RWPE2 (cell line): Measurements from ENCODE around the gene SLC1A2.

ENCODE experiments used
- ATAC-seq: fragments of 200-7000 bp; cut with Tn5 transposase; 3 replicates; pipeline ENCODE4 v1.9.1; 2021; ENCODE audit warnings: low read depth
- DNase-seq: peaks from one replicate; pipeline ENCODE4 v3.0.0-alpha.2; 2020; ENCODE audit warnings: low spot score
- H3K27ac ChIP-seq: fragments of 450-650 bp; 2 replicates; pipeline ENCODE4 v1.5.1; 2017; ENCODE audit warnings: mild to moderate bottlenecking; ENCODE audit not compliant: poor library complexity, severe bottlenecking
- H3K27me3 ChIP-seq: fragments of 250-450 bp; sonication (Bioruptor Pico); 2 replicates; pipeline ENCODE4 v1.5.1; 2021; ENCODE audit warnings: mild to moderate bottlenecking, moderate library complexity; ENCODE audit not compliant: insufficient read depth, poor library complexity, severe bottlenecking
- H3K36me3 ChIP-seq: fragments of 250-450 bp; sonication (Bioruptor Pico); 2 replicates; pipeline ENCODE4 v1.5.1; 2020; ENCODE audit warnings: low read depth, mild to moderate bottlenecking, moderate library complexity
- H3K4me1 ChIP-seq: fragments of 250-450 bp; sonication (Bioruptor Pico); 2 replicates; pipeline ENCODE4 v1.5.1; 2021; ENCODE audit warnings: mild to moderate bottlenecking, moderate library complexity; ENCODE audit not compliant: insufficient read depth, poor library complexity, severe bottlenecking
- H3K4me3 ChIP-seq: fragments of 250-450 bp; sonication (Bioruptor Pico); 2 replicates; pipeline ENCODE4 v1.5.1; 2021; ENCODE audit warnings: mild to moderate bottlenecking, moderate library complexity; ENCODE audit not compliant: severe bottlenecking
- H3K9me3 ChIP-seq: fragments of 250-450 bp; sonication (Bioruptor Pico); 2 replicates; pipeline ENCODE4 v1.5.1; 2021; ENCODE audit warnings: mild to moderate bottlenecking, moderate library complexity; ENCODE audit not compliant: severe bottlenecking
- TF ChIP-seq, protein P1 (sequence below): fragments of 450-650 bp; IDR thresholded peaks from one replicate; pipeline ENCODE4 v1.5.1; 2017; ENCODE audit warnings: mild to moderate bottlenecking, moderate library complexity; ENCODE audit not compliant: poor library complexity, severe bottlenecking

The SLC1A2 gene

DNA sequence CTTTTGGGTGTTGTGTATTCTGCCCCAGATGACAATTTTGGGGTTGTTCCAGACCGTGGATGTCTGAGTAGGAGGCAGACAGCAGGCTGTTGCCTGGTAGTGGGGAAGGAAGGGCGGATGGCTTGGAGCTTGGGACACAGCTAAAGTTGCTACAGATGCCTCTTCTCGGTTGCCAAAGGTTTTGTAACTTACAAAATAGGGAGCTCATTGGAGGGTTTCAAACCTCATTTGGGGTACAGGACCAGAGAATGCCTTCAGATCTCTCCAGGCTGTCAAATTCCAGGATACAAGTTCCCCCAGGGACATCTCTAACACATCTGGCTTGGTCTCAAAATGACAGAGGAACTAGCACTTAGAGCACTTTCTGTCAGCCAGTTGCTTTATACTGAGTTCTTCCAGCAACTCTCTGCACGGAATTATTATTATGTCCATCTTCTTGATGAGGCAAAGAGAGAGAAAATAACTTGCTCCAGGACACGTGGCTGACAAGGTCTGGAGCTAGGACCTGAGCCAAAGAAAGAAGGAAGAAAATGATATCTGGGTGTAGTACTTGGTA lies 56.0 kb downstream of the SLC1A2 start:
- H3K9me3 ChIP-seq, result no peaks in the 10 kb centered on the region
- DNase-seq (no peak), ATAC-seq (no peak)
- H3K4me3 ChIP-seq, result no peak overlapping the region
- H3K36me3 ChIP-seq, result no peaks in the 10 kb centered on the region
- peaks cover 16% of the 10 kb centered on the region for H3K4me1 ChIP-seq
- H3K27me3 ChIP-seq, result no peaks in the 10 kb centered on the region
- peak overlapping the region; percentile 35 for H3K27ac ChIP-seq
- TF ChIP-seq, protein P1, sequence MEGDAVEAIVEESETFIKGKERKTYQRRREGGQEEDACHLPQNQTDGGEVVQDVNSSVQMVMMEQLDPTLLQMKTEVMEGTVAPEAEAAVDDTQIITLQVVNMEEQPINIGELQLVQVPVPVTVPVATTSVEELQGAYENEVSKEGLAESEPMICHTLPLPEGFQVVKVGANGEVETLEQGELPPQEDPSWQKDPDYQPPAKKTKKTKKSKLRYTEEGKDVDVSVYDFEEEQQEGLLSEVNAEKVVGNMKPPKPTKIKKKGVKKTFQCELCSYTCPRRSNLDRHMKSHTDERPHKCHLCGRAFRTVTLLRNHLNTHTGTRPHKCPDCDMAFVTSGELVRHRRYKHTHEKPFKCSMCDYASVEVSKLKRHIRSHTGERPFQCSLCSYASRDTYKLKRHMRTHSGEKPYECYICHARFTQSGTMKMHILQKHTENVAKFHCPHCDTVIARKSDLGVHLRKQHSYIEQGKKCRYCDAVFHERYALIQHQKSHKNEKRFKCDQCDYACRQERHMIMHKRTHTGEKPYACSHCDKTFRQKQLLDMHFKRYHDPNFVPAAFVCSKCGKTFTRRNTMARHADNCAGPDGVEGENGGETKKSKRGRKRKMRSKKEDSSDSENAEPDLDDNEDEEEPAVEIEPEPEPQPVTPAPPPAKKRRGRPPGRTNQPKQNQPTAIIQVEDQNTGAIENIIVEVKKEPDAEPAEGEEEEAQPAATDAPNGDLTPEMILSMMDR, result no peak

DNA sequence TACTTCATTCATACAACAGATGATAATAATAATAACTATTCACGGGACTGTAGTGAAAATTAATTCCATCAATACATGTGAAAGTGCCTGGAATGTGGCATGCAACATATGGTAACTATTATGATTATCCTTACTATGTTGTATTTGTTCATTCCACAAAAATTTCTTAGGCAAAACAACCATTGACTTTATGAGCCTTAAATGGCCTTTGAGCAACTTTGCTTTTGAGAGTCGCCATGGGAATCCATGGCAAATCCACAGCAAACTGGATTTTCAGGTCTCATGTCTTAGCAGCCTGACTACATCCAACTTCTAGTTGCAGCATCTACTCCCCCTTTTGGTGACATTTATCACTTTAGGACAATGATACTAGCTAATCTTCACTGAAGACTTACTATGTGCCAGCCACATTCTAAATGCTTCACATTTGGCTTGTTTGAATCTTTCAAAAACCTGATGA lies 56.8 kb downstream of the SLC1A2 start:
- H3K9me3 ChIP-seq, result no peaks in the 10 kb centered on the region
- no peak overlapping the region for H3K4me3 ChIP-seq
- no peak overlapping the region for H3K27ac ChIP-seq
- TF ChIP-seq, protein P1, result no peak
- ATAC-seq (no peak), DNase-seq (no peak)
- H3K4me1 ChIP-seq, result peaks cover 16% of the 10 kb centered on the region
- no peaks in the 10 kb centered on the region for H3K36me3 ChIP-seq
- H3K27me3 ChIP-seq, result no peaks in the 10 kb centered on the region

DNA sequence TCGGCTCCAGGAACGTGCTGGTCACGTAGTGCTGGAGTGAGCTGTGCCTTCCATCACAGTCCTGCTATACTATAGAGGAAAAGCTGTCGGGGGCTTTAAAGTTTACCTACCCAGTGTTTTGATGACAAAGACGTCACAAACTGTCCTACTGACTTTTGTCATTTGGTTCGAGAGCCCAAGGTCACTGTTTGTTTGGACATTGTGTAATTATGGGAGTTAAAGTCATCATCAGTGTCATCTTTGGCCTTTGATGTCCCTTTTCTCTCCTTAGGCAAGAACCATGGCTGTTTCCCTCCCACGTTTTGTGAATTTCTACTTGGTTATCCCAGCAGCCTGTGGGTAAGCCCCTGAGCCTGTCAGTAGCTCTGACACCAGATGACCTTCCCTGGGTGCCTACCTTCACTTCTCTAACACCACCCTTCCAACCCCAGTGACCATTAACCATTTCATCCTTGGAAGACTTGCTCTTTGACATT lies 59.3 kb downstream of the SLC1A2 start:
- Histone ChIP-seq H3K9me3 (no peaks in the 10 kb centered on the region), H3K36me3 (no peaks in the 10 kb centered on the region), H3K4me1 (peaks cover 16% of the 10 kb centered on the region), H3K27me3 (no peaks in the 10 kb centered on the region), H3K27ac (no peak overlapping the region), H3K4me3 (no peak overlapping the region)
- no peak for DNase-seq
- TF ChIP-seq, protein P1, result no peak
- ATAC-seq, result no peak

DNA sequence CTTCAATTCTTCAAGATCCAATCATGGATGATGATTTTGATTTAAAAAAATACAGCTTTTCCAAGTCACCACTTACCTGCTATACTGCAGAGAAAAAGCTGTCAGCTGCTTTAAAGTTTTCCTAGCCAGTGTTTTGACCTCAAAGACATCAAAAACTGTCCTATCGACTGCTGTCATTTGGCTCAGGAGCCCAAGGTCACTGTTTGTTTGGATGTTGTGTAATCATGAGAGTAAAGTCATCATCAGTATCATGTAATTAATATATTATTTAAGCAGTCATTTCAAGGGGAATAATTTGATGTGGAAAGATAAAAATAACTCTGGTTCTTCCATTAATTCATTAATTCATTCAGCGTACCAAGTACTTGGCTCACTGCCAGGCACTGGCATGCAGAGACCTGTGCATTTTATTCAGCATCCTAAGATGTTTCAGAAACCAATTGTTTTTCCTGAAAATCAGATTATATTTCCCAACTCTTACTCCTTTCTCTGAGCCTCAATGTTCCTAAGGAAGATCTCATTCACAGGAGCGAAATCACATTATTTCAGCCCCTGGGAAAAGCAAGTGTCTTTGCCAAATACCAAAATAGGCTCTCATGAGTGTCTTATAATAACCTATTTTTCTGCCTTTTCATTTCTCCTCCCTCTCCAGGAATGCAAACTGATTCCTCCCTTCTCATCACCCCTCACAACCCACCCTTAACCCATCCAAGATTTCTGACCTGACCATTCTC lies 59.9 kb downstream of the SLC1A2 start:
- ATAC-seq, result no peak
- no peak overlapping the region for H3K4me3 ChIP-seq
- H3K9me3 ChIP-seq, result no peaks in the 10 kb centered on the region
- H3K27me3 ChIP-seq, result no peaks in the 10 kb centered on the region
- peaks cover 13% of the 10 kb centered on the region for H3K4me1 ChIP-seq
- no peaks in the 10 kb centered on the region for H3K36me3 ChIP-seq
- TF ChIP-seq, protein P1, result no peak
- no peak overlapping the region for H3K27ac ChIP-seq
- DNase-seq, result no peak

DNA sequence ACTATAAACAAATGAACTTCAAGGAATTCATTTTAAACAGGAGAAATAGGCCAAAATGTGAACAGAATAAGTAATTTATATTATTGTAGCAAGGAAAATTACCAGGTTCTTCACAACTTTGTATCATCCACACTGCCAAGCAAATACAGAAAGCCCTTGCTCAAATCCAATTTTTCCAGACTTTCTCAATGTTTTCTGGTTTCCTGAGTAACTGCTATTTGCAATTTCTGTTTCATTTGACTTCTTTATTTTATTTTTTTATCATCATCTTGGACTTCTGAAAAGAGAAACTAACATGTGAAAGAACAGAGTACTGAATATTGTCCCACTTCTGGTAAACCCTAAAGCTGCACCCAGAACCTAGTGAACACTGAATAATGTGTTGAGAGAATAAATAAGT lies 61.0 kb downstream of the SLC1A2 start:
- Histone ChIP-seq H3K9me3 (no peaks in the 10 kb centered on the region), H3K4me1 (peaks cover 2% of the 10 kb centered on the region), H3K27ac (no peak overlapping the region), H3K36me3 (no peaks in the 10 kb centered on the region), H3K4me3 (no peak overlapping the region), H3K27me3 (no peaks in the 10 kb centered on the region)
- TF ChIP-seq, protein P1, result no peak
- DNase-seq (no peak), ATAC-seq (no peak)
